ENCODE results near the gene THOP1. TPM values are rescaled to one million over a fixed set of nuclear protein-coding genes. Genes with fewer than 3 reads are reported as not detected.

Gene THOP1
- total RNA-seq, 1 experiment from 2014 or later: 143 TPM

GRCh38 chr19:2827022-2827421 is 41.7 kb downstream of the THOP1 start:
- no peak overlapping the region for H3K27ac ChIP-seq (ENCODE audit: low read length)
- ChIA-PET CTCF (no interaction called here), POLR2A (no interaction called here)
- no peak for DNase-seq (ENCODE audit: low read depth, low spot score)
- H3K4me1 ChIP-seq (ENCODE audit: control insufficient read depth, insufficient read depth, low read length): no peaks in the 10 kb centered on the region
- ATAC-seq: no peak
- TF ChIP-seq TCF7L2 (IDR thresholded peaks at IDR 0.05; ENCODE audit: low read depth, low read length): no peak
- TF ChIP-seq CTCF (IDR thresholded peaks at IDR 0.05): no peak
- TF ChIP-seq POLR2AphosphoS5 (IDR thresholded peaks at IDR 0.05; ENCODE audit: low read depth, low read length): no peak
- TF ChIP-seq REST (IDR thresholded peaks at IDR 0.05; ENCODE audit: insufficient read depth in 1 of 2, low read depth in 2 of 2, low read length in 1 of 2): no peak
- no peak for TF ChIP-seq SIN3A (IDR thresholded peaks at IDR 0.05; ENCODE audit: borderline replicate concordance, insufficient read depth, low read depth, low read length)
- in situ Hi-C loops (cut with HindIII; ENCODE audit: low pct_unique_long_range_greater_than_20kb, low sequenced_read_pairs) (no loop called here), intact Hi-C loops (cut with micrococcal nuclease; ENCODE audit: unreplicated experiment) (no loop called here)
- no peaks in the 10 kb centered on the region; the same call in 1 of the 2 replicates for H3K9me3 ChIP-seq (ENCODE audit: control insufficient read depth, insufficient read depth, low read depth, low read length)
- BruUV-seq (replicated peaks): no TSS peak
- H3K27me3 ChIP-seq (ENCODE audit: control insufficient read depth, insufficient read depth, low read length): no peaks in the 10 kb centered on the region
- no peak overlapping the region for H3K4me3 ChIP-seq (ENCODE audit: low read depth in 2 of 2, low read length in 2 of 2)
- H3K36me3 ChIP-seq (ENCODE audit: control insufficient read depth, insufficient read depth, low read length): no peaks in the 10 kb centered on the region

GRCh38 chr19:2827840-2828489 is 42.7 kb downstream of the THOP1 start:
- H3K4me3 ChIP-seq (ENCODE audit: low read depth in 2 of 2, low read length in 2 of 2): no peak overlapping the region
- no peaks in the 10 kb centered on the region for H3K36me3 ChIP-seq (ENCODE audit: control insufficient read depth, insufficient read depth, low read length)
- ChIA-PET CTCF (no interaction called here), POLR2A (no interaction called here)
- no peak overlapping the region for H3K27ac ChIP-seq (ENCODE audit: low read length)
- H3K9me3 ChIP-seq (ENCODE audit: control insufficient read depth, insufficient read depth, low read depth, low read length): no peaks in the 10 kb centered on the region; the same call in 1 of the 2 replicates
- no TSS peak for BruUV-seq (replicated peaks)
- intact Hi-C loops (cut with micrococcal nuclease; ENCODE audit: unreplicated experiment): no loop called here
- no peaks in the 10 kb centered on the region for H3K27me3 ChIP-seq (ENCODE audit: control insufficient read depth, insufficient read depth, low read length)
- in situ Hi-C loops (cut with HindIII; ENCODE audit: low pct_unique_long_range_greater_than_20kb, low sequenced_read_pairs): no loop called here
- no peaks in the 10 kb centered on the region for H3K4me1 ChIP-seq (ENCODE audit: control insufficient read depth, insufficient read depth, low read length)
- no peak for TF ChIP-seq POLR2AphosphoS5 (IDR thresholded peaks at IDR 0.05; ENCODE audit: low read depth, low read length)
- TF ChIP-seq SIN3A (IDR thresholded peaks at IDR 0.05; ENCODE audit: borderline replicate concordance, insufficient read depth, low read depth, low read length): no peak
- no peak for TF ChIP-seq CTCF (IDR thresholded peaks at IDR 0.05)
- no peak for TF ChIP-seq TCF7L2 (IDR thresholded peaks at IDR 0.05; ENCODE audit: low read depth, low read length)
- TF ChIP-seq REST (IDR thresholded peaks at IDR 0.05; ENCODE audit: insufficient read depth in 1 of 2, low read depth in 2 of 2, low read length in 1 of 2): no peak
- ATAC-seq (no peak), DNase-seq (ENCODE audit: low read depth, low spot score) (no peak)

Data from Panc1 (cell line).